Left ventricle myocardium inferior (tissue), 1 donor: ENCODE data around the gene SHMT1. TPM values are rescaled to one million over a fixed set of nuclear protein-coding genes. Genes with fewer than 3 reads are reported as not detected.
"Not testable (repeated sequence)": the region's sequence is repeated elsewhere in the genome, so short reads cannot be mapped to it uniquely, and the experiment has no call there.

Experiments
- DNase-seq: peaks from one replicate; pipeline ENCODE4 v3.0.0-alpha.2; 2020
- H3K27ac ChIP-seq: fragments of 200-600 bp; replicated peaks from 2 replicates; pipeline ENCODE4 v1.8.0; 2021
- H3K27me3 ChIP-seq: fragments of 200-600 bp; 2 replicates; pipeline ENCODE4 v1.8.0; 2021; ENCODE audit warnings: low read depth
- H3K36me3 ChIP-seq: fragments of 200-600 bp; 2 replicates; pipeline ENCODE4 v1.8.0; 2021
- H3K4me1 ChIP-seq: fragments of 200-600 bp; 2 replicates; pipeline ENCODE4 v1.8.0; 2021
- H3K4me3 ChIP-seq: fragments of 200-600 bp; 2 replicates; pipeline ENCODE4 v1.8.0; 2021; ENCODE audit warnings: mild to moderate bottlenecking, moderate library complexity
- H3K9me3 ChIP-seq: fragments of 200-600 bp; replicated peaks from 2 replicates; pipeline ENCODE4 v1.8.0; 2021
- intact Hi-C: fragments of 100-400 bp; cut with micrococcal nuclease; formaldehyde crosslinking; loops from one replicate; pipeline ENCODE4 v1.11.0; 2022
- total RNA-seq: library from RNA; stranded (reverse); fragmentation: NEBNext Ultra II Directional; extraction: Animal tissue kit (Norgen Biotek cat#: 25700); gene quantifications from one replicate; pipeline ENCODE4 v1.2.1, GENCODE V29; 2021
- TF ChIP-seq, protein P1 (sequence below): fragments of 200-600 bp; IDR thresholded peaks from 2 replicates; pipeline ENCODE4 v1.8.0; 2021; ENCODE audit warnings: antibody characterized with exemption, mild to moderate bottlenecking, borderline replicate concordance
- donor health status: DM: no; HTN: yes; CAD: no; lungs with severe emphysema.

Gene SHMT1
- total RNA-seq, 1 donor from 2014 or later: 6.8 TPM

DNA sequence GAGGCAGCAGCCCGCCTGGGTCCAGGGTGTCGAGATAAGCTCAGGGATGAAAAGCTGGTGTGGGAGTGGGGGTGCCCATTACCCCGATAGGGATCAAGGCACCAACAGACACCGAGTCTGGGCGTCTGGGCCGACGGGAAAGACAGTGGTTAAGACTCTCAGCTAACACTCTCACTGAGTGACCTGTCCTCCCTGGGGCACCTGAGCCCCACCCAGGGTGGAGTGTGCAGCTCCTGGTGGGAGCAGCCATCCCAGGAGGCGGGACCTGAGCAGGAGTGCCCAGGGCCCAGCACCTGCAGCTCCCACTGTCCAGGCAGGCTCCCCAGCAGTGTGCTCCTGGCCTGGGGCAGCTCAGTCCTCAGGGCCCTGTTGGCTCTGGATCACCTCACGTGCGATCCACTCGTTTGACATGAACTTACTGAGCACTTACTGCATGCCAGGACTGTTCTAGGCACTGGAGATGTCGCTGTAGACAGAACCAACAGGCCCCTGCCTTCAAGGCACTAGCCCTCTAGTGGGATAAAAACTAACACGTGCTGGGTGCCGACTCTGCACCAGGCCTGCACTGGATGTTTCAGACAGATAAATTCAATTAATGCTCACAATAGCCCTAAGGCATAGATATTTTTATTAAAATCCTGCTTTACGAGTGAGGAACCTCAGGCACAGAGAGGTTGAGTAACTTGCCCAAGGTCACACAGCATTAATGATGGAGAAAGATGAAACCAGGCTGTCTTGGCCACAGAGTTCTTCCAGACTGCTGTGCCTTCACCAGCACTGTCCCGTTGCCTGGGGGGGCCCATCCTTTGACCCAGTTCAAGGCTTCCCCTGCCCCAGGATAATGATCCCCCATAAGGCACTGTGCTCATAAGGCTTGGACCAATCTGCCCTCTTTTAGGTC lies 16.1 kb upstream of the SHMT1 start:
- TF ChIP-seq, protein P1, sequence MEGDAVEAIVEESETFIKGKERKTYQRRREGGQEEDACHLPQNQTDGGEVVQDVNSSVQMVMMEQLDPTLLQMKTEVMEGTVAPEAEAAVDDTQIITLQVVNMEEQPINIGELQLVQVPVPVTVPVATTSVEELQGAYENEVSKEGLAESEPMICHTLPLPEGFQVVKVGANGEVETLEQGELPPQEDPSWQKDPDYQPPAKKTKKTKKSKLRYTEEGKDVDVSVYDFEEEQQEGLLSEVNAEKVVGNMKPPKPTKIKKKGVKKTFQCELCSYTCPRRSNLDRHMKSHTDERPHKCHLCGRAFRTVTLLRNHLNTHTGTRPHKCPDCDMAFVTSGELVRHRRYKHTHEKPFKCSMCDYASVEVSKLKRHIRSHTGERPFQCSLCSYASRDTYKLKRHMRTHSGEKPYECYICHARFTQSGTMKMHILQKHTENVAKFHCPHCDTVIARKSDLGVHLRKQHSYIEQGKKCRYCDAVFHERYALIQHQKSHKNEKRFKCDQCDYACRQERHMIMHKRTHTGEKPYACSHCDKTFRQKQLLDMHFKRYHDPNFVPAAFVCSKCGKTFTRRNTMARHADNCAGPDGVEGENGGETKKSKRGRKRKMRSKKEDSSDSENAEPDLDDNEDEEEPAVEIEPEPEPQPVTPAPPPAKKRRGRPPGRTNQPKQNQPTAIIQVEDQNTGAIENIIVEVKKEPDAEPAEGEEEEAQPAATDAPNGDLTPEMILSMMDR: no peak
- peaks cover 9% of the 10 kb centered on the region for H3K9me3 ChIP-seq
- intact Hi-C loops: no loop called here
- H3K27ac ChIP-seq: no peak overlapping the region
- H3K4me1 ChIP-seq: no peaks in the 10 kb centered on the region
- no peak for DNase-seq
- peaks cover 51% of the 10 kb centered on the region for H3K27me3 ChIP-seq
- no peaks in the 10 kb centered on the region for H3K36me3 ChIP-seq
- H3K4me3 ChIP-seq: no peak overlapping the region

- intact Hi-C loops, DNase-seq, H3K36me3 ChIP-seq, H3K4me1 ChIP-seq, H3K27ac ChIP-seq, H3K9me3 ChIP-seq, H3K4me3 ChIP-seq: not testable (repeated sequence)
- H3K27me3 ChIP-seq: peaks cover 45% of the 10 kb centered on the region
Measured at GRCh38 chr17:18378614-18379013, 15.3 kb upstream of the SHMT1 start.

DNA sequence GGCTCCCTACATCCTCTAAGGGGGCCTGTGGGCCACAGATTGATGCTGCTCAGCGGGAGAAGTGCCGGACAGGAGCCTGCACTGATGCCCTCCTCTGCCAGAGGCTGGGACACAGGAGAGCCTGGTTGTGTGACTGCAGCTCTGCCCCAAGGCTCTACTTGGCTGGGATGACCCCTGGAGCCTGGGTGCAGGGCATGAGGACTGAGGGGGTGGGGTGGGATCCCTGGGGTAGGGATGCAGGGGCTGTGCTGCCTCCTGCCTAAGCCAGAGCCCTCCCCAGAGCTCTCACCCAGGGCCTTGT lies 14.8 kb upstream of the SHMT1 start:
- Histone ChIP-seq H3K9me3 (peaks cover 9% of the 10 kb centered on the region), H3K4me3 (no peak overlapping the region), H3K27ac (no peak overlapping the region), H3K36me3 (no peaks in the 10 kb centered on the region), H3K27me3 (peaks cover 40% of the 10 kb centered on the region), H3K4me1 (no peaks in the 10 kb centered on the region)
- DNase-seq: no peak
- TF ChIP-seq, protein P1: no peak
- intact Hi-C loops: no loop called here

GRCh38 chr17:18377437-18378204 lies 14.3 kb upstream of the SHMT1 start, which contains the start of gene EVPLL:
Gene EVPLL (plus strand): TSS chr17:18377778. CDS start chr17:18380938, 3,160 bp downstream.
- Histone ChIP-seq H3K27ac (no peak within 1 kb of the TSS), H3K4me1 (no peaks in the 10 kb centered on the region), H3K4me3 (no peak within 1 kb of the TSS), H3K27me3 (peaks cover 35% of the 10 kb centered on the region), H3K9me3 (peaks cover 9% of the 10 kb centered on the region), H3K36me3 (no peaks in the 10 kb centered on the region)
- TF ChIP-seq, protein P1: no peak
- intact Hi-C loops: no loop called here
- peak; percentile 39 for DNase-seq

DNA sequence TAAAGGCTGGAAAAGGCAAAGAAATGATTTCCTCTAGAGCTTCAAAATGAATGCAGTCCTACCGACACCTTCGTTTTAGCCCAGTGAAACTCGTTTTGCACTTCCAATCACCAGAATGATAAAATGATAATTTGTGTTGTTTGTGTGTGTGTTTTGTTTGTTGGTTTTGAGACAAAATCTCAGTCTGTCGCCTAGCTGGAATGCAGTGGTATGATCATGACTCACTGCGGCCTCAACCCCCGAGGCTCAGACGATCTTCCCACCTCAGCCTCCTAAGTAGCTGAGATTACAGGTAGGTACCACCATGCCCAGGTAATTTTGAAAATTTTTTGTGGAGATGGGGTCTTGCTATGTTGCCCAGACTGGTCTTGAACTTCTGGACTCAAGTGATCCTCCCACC lies 10.9 kb upstream of the SHMT1 start:
- Histone ChIP-seq H3K36me3 (no peaks in the 10 kb centered on the region), H3K4me1 (no peaks in the 10 kb centered on the region), H3K9me3 (peaks cover 9% of the 10 kb centered on the region), H3K27me3 (peaks cover under 1% of the 10 kb centered on the region), H3K27ac (no peak overlapping the region), H3K4me3 (no peak overlapping the region)
- intact Hi-C loops: no loop called here
- no peak for DNase-seq
- TF ChIP-seq, protein P1: no peak

GRCh38 chr17:18373181-18373580 lies 9.8 kb upstream of the SHMT1 start:
- H3K27ac ChIP-seq, H3K4me3 ChIP-seq, H3K27me3 ChIP-seq, H3K4me1 ChIP-seq, DNase-seq, H3K36me3 ChIP-seq, intact Hi-C loops, H3K9me3 ChIP-seq: not testable (repeated sequence)
